ENCODE measurements around the gene XRCC6. TPM values are rescaled to one million over a fixed set of nuclear protein-coding genes. Genes with fewer than 3 reads are reported as not detected.

XRCC6 gene
- polyA plus RNA-seq, 1 donor (not counting 4 experiments of a cell fraction or from before 2014, with no cell fraction given): 247 TPM

DNA sequence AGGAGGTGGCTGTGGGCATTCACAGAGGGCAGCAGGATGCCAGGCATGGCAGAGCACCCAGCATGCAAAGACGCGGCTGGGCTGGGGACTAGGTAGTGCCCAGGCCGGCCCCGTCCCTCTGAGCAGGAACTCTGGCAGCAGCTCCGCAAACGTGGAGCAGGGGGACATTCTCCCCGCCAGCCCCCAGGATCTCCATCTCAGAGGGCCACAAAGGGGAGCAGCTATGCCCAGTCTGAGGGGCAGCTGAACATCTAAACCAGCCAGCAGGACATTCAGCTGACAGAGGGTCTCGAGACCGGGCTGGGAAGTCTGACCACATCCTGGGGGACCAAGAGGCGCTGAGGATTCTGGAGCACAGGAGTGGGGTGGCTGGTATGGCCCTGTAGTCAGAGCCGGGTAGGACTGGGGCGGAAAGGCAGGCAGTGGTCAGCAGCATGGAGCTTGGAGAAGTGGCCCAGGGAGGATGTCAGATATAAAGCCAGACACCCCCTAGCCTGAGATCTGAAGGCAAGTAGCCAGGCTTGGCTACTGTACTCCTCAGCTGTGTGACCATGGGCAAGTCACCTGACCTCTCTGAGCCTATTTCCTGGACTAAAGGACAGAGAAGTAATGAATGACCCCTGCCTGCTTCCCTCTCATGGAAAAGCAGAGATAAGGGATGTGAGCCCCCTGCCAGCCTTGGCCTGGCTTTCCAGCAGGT, 41.6 kb upstream of the XRCC6 start:
- Histone ChIP-seq H3K9me3 (ENCODE audit: control insufficient read depth, low read depth, low read length) (no peaks in the 10 kb centered on the region), H4K20me1 (ENCODE audit: control insufficient read depth, extremely low read depth, insufficient read depth, low read length) (peaks cover 4% of the 10 kb centered on the region), H3K4me1 (ENCODE audit: control insufficient read depth, extremely low read depth, insufficient read depth, low read length) (no peaks in the 10 kb centered on the region), H2AFZ (ENCODE audit: control insufficient read depth, low read length) (no peak overlapping the region), H3K4me3 (ENCODE audit: control insufficient read depth in 2 of 3, extremely low read depth in 1 of 3, insufficient read depth in 2 of 3, low read depth in 1 of 3, low read length in 3 of 3) (no peak overlapping the region), H3K27me3 (ENCODE audit: control insufficient read depth, extremely low read depth, insufficient read depth, low read length) (no peaks in the 10 kb centered on the region), H3K27ac (ENCODE audit: control insufficient read depth, insufficient read depth, low read length) (no peak overlapping the region), H3K4me2 (ENCODE audit: control insufficient read depth, extremely low read depth, insufficient read depth, low read depth, low read length) (no peak overlapping the region), H3K9ac (ENCODE audit: control insufficient read depth, extremely low read depth, insufficient read depth, low read length) (no peak overlapping the region), H3K79me2 (ENCODE audit: control insufficient read depth, insufficient read depth, low read length) (no peaks in the 10 kb centered on the region), H3K9me1 (ENCODE audit: control insufficient read depth, extremely low read depth, insufficient read depth, low read length) (no peaks in the 10 kb centered on the region), H3K36me3 (ENCODE audit: control insufficient read depth in 2 of 2, extremely low read depth in 1 of 2, insufficient read depth in 2 of 2, low read length in 2 of 2) (peaks cover 29 to 39% of the 10 kb centered on the region in 2 experiments)
- dilution Hi-C loops (cut with MboI; ENCODE audit: extremely low pct_ligation_motif_present, low sequenced_read_pairs): no loop called here
- no peak for DNase-seq (ENCODE audit: low read depth, low spot score)
- no peak for FAIRE-seq
- no peak for TF ChIP-seq EZH2 (IDR thresholded peaks at IDR 0.05; ENCODE audit: low read length)
- TF ChIP-seq, protein P1, sequence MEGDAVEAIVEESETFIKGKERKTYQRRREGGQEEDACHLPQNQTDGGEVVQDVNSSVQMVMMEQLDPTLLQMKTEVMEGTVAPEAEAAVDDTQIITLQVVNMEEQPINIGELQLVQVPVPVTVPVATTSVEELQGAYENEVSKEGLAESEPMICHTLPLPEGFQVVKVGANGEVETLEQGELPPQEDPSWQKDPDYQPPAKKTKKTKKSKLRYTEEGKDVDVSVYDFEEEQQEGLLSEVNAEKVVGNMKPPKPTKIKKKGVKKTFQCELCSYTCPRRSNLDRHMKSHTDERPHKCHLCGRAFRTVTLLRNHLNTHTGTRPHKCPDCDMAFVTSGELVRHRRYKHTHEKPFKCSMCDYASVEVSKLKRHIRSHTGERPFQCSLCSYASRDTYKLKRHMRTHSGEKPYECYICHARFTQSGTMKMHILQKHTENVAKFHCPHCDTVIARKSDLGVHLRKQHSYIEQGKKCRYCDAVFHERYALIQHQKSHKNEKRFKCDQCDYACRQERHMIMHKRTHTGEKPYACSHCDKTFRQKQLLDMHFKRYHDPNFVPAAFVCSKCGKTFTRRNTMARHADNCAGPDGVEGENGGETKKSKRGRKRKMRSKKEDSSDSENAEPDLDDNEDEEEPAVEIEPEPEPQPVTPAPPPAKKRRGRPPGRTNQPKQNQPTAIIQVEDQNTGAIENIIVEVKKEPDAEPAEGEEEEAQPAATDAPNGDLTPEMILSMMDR (optimal IDR thresholded peaks at IDR 0.05 in 1 of 3, IDR thresholded peaks at IDR 0.05 in 1 of 3, conservative IDR thresholded peaks at IDR 0.05 in 1 of 3; ENCODE audit: extremely low read depth in 1 of 3, insufficient read depth in 2 of 3, low read length in 3 of 3): no peak

DNA sequence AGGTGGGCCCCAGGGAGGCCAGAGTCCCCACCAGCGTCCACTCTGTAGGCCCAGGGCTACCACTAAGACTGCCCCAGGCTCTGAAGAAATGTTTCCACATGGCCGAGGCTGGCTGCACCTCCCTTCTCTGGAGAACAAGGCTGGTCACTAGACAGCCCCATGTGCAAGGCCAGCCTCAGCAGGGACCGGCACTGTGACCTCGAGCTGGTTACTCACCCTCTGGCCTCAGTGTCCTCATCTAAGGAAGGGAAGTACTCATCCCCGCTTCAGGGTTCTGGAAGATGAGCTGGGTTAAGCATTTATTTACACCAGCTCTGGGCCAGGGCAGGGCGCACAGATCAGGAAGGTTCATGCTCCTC, 41.1 kb upstream of the XRCC6 start:
- no peaks in the 10 kb centered on the region for H3K27me3 ChIP-seq (ENCODE audit: control insufficient read depth, extremely low read depth, insufficient read depth, low read length)
- TF ChIP-seq, protein P1 (optimal IDR thresholded peaks at IDR 0.05 in 1 of 3, IDR thresholded peaks at IDR 0.05 in 1 of 3, conservative IDR thresholded peaks at IDR 0.05 in 1 of 3; ENCODE audit: extremely low read depth in 1 of 3, insufficient read depth in 2 of 3, low read length in 3 of 3): no peak
- TF ChIP-seq EZH2 (IDR thresholded peaks at IDR 0.05; ENCODE audit: low read length): no peak
- H3K4me2 ChIP-seq (ENCODE audit: control insufficient read depth, extremely low read depth, insufficient read depth, low read depth, low read length): no peak overlapping the region
- H3K4me1 ChIP-seq (ENCODE audit: control insufficient read depth, extremely low read depth, insufficient read depth, low read length): no peaks in the 10 kb centered on the region
- dilution Hi-C loops (cut with MboI; ENCODE audit: extremely low pct_ligation_motif_present, low sequenced_read_pairs): no loop called here
- no peaks in the 10 kb centered on the region for H3K9me3 ChIP-seq (ENCODE audit: control insufficient read depth, low read depth, low read length)
- peaks cover 4% of the 10 kb centered on the region for H4K20me1 ChIP-seq (ENCODE audit: control insufficient read depth, extremely low read depth, insufficient read depth, low read length)
- no peaks in the 10 kb centered on the region for H3K9me1 ChIP-seq (ENCODE audit: control insufficient read depth, extremely low read depth, insufficient read depth, low read length)
- H3K36me3 ChIP-seq (ENCODE audit: control insufficient read depth in 2 of 2, extremely low read depth in 1 of 2, insufficient read depth in 2 of 2, low read length in 2 of 2): peaks cover 29 to 44% of the 10 kb centered on the region in 2 experiments
- no peak for FAIRE-seq
- H3K4me3 ChIP-seq (ENCODE audit: control insufficient read depth in 2 of 3, extremely low read depth in 1 of 3, insufficient read depth in 2 of 3, low read depth in 1 of 3, low read length in 3 of 3): no peak overlapping the region
- no peak overlapping the region for H3K9ac ChIP-seq (ENCODE audit: control insufficient read depth, extremely low read depth, insufficient read depth, low read length)
- H3K79me2 ChIP-seq (ENCODE audit: control insufficient read depth, insufficient read depth, low read length): no peaks in the 10 kb centered on the region
- no peak for DNase-seq (ENCODE audit: low read depth, low spot score)
- no peak overlapping the region for H3K27ac ChIP-seq (ENCODE audit: control insufficient read depth, insufficient read depth, low read length)
- no peak overlapping the region for H2AFZ ChIP-seq (ENCODE audit: control insufficient read depth, low read length)

Measured in keratinocyte (primary cell).